NCI-H1105 treated with DMSO at 0.1 percent for 48 hours (cell line): ENCODE data around the gene CCSAP.
"Not testable (repeated sequence)": the region's sequence is repeated elsewhere in the genome, so short reads cannot be mapped to it uniquely, and the experiment has no call there.

Experiments used
- DNase-seq: peaks from one replicate; lab custom pipeline; 2025; lab: John Stamatoyannopoulos, UW

Gene CCSAP

GRCh38 chr1:229342656-229343569 lies at the start of gene CCSAP:
TSS of gene CCSAP (minus strand) at chr1:229343047. CDS start at chr1:229342465, 582 bp downstream.
- DNase-seq, result no peak

GRCh38 chr1:229390130-229390529 lies 47.3 kb upstream of the CCSAP start:
- no peak for DNase-seq

GRCh38 chr1:229388897-229389580 lies 46.2 kb upstream of the CCSAP start:
- no peak for DNase-seq

- DNase-seq, result no peak
Measured at GRCh38 chr1:229385853-229386456, 43.1 kb upstream of the CCSAP start.

GRCh38 chr1:229384822-229385221 lies 42.0 kb upstream of the CCSAP start:
- DNase-seq, result no peak

GRCh38 chr1:229383961-229384360 lies 41.1 kb upstream of the CCSAP start:
- DNase-seq, result no peak

- DNase-seq, result no peak
Measured at GRCh38 chr1:229383188-229383587, 40.3 kb upstream of the CCSAP start.

GRCh38 chr1:229381234-229381633 lies 38.4 kb upstream of the CCSAP start:
- DNase-seq, result no peak

GRCh38 chr1:229380536-229381160 lies 37.8 kb upstream of the CCSAP start:
- DNase-seq, result peak; percentile 44

- DNase-seq, result no peak
Measured at GRCh38 chr1:229379846-229380245, 37.0 kb upstream of the CCSAP start.

- DNase-seq, result no peak
Measured at GRCh38 chr1:229378586-229379367, 35.9 kb upstream of the CCSAP start.

GRCh38 chr1:229378035-229378434 lies 35.2 kb upstream of the CCSAP start:
- not testable (repeated sequence) for DNase-seq

- no peak for DNase-seq
Measured at GRCh38 chr1:229377429-229377828, 34.6 kb upstream of the CCSAP start.

- no peak for DNase-seq
Measured at GRCh38 chr1:229376521-229376920, 33.7 kb upstream of the CCSAP start.

GRCh38 chr1:229374485-229374884 lies 31.6 kb upstream of the CCSAP start:
- no peak for DNase-seq

GRCh38 chr1:229373395-229373794 lies 30.5 kb upstream of the CCSAP start:
- DNase-seq, result no peak

- DNase-seq, result no peak
Measured at GRCh38 chr1:229372251-229372650, 29.4 kb upstream of the CCSAP start.

- no peak for DNase-seq
Measured at GRCh38 chr1:229371624-229372023, 28.8 kb upstream of the CCSAP start.

- peak; percentile 76 for DNase-seq
Measured at GRCh38 chr1:229370601-229371021, 27.8 kb upstream of the CCSAP start.

GRCh38 chr1:229368347-229368746 lies 25.5 kb upstream of the CCSAP start:
- no peak for DNase-seq

GRCh38 chr1:229365569-229365968 lies 22.7 kb upstream of the CCSAP start:
- DNase-seq, result no peak
